Lung (tissue), 12 donors: ENCODE data around the gene RPS4Y2. TPM values are rescaled to one million over a fixed set of nuclear protein-coding genes. Genes with fewer than 3 reads are reported as not detected.

Experiments used
- ATAC-seq: fragments of 200-7000 bp; cut with Tn5 transposase; one replicate; pipeline ENCODE4 v1.9.1; 2020; ENCODE audit warnings: moderate number of reproducible peaks; ENCODE audit not compliant: insufficient read depth, low FRiP score
- DNase-seq, 3 donors: peaks; one replicate each; pipeline ENCODE4 v3.0.0-alpha.2; 2013 to 2017
- H3K27ac ChIP-seq, 2 donors: one replicate each; pipeline ENCODE4 v1.5.1; 2013; ENCODE audit warnings: mild to moderate bottlenecking in 2 of 2, moderate library complexity in 2 of 2, control low read depth in 1 of 2, inconsistent platforms in 1 of 2, low read depth in 1 of 2, low read length in 1 of 2
- H3K27me3 ChIP-seq, 3 donors: one replicate each; pipeline ENCODE4 v1.5.1; 2013; ENCODE audit warnings: low read length in 2 of 3; ENCODE audit not compliant: control insufficient read depth in 3 of 3, insufficient read depth in 3 of 3
- H3K36me3 ChIP-seq, 4 donors: one replicate each; pipeline ENCODE4 v1.5.1; 2013; ENCODE audit warnings: low read length in 4 of 4, mild to moderate bottlenecking in 1 of 4, moderate library complexity in 1 of 4; ENCODE audit not compliant: control insufficient read depth in 4 of 4, insufficient read depth in 4 of 4
- H3K4me1 ChIP-seq, 5 donors: one replicate each; pipeline ENCODE4 v1.5.1; 2013; ENCODE audit warnings: low read length in 5 of 5, mild to moderate bottlenecking in 2 of 5, moderate library complexity in 1 of 5; ENCODE audit not compliant: control insufficient read depth in 5 of 5, insufficient read depth in 5 of 5
- H3K4me3 ChIP-seq: one replicate; pipeline ENCODE4 v1.5.1; 2013; ENCODE audit warnings: mild to moderate bottlenecking, control low read depth, moderate library complexity
- H3K9ac ChIP-seq, 2 donors: one replicate each; pipeline ENCODE4 v1.5.1; 2013; ENCODE audit warnings: low read length in 2 of 2, control low read depth in 1 of 2; ENCODE audit not compliant: insufficient read depth in 1 of 2
- H3K9me3 ChIP-seq, 4 donors: one replicate each; pipeline ENCODE4 v1.5.1; 2013; ENCODE audit warnings: low read length in 3 of 4, mild to moderate bottlenecking in 1 of 4, moderate library complexity in 1 of 4; ENCODE audit not compliant: control insufficient read depth in 4 of 4, insufficient read depth in 3 of 4
- WGBS, 2 donors: extraction: QIAGEN DNeasy Blood & Tissue Kit; methylation state at CpG; one replicate each; pipeline ENCODE4 v1.1.7; 2013; 5-methylcytosine and 5-hydroxymethylcytosine counted together
- polyA plus RNA-seq, 2 donors: library from polyadenylated mRNA; stranded (reverse); fragments of 200-250 nt; gene quantifications; one replicate each; pipeline ENCODE4 v1.2.1, GENCODE V29; 2013
- total RNA-seq, 2 donors: library from RNA; depleted of rRNA in 1 of 2; stranded (reverse); fragments of >200 nt in 1 of 2; gene quantifications; one replicate each; pipeline ENCODE4 v1.2.1, GENCODE V29; 2014 to 2021
- TF ChIP-seq, protein P1 (sequence below): IDR thresholded peaks from 2 replicates; pipeline ENCODE4 v1.5.1; 2012; ENCODE audit warnings: mild to moderate bottlenecking; ENCODE audit errors: control extremely low read depth, extremely low read depth
- donor health status: control.
- donor health status: control.
- donor health status: Bipolar disorder and iron deficiency.
- donor health status: healthy.
- donor health status: DM: yes; HTN: yes; CAD: no.

RPS4Y2 gene
- total and polyA plus RNA-seq, 4 donors: not detected

- no peak for DNase-seq
- H3K9me3 ChIP-seq: no peaks in the 10 kb centered on the region
- H3K9ac ChIP-seq: no peak overlapping the region
- H3K4me1 ChIP-seq: no peaks in the 10 kb centered on the region
- no peak for ATAC-seq
- TF ChIP-seq, protein P1, sequence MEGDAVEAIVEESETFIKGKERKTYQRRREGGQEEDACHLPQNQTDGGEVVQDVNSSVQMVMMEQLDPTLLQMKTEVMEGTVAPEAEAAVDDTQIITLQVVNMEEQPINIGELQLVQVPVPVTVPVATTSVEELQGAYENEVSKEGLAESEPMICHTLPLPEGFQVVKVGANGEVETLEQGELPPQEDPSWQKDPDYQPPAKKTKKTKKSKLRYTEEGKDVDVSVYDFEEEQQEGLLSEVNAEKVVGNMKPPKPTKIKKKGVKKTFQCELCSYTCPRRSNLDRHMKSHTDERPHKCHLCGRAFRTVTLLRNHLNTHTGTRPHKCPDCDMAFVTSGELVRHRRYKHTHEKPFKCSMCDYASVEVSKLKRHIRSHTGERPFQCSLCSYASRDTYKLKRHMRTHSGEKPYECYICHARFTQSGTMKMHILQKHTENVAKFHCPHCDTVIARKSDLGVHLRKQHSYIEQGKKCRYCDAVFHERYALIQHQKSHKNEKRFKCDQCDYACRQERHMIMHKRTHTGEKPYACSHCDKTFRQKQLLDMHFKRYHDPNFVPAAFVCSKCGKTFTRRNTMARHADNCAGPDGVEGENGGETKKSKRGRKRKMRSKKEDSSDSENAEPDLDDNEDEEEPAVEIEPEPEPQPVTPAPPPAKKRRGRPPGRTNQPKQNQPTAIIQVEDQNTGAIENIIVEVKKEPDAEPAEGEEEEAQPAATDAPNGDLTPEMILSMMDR: no peak
- WGBS, 2 donors: 45% methylated on average over 2 of the region's 2 CpGs; no CpG with 5 or more reads in 1 of the 2 donors
- H3K36me3 ChIP-seq: no peaks in the 10 kb centered on the region
- no peak overlapping the region for H3K4me3 ChIP-seq
- H3K27ac ChIP-seq: no peak overlapping the region
- no peaks in the 10 kb centered on the region for H3K27me3 ChIP-seq
Observed at GRCh38 chrY:20746919-20747318, 9.0 kb upstream of the RPS4Y2 start.

GRCh38 chrY:20763869-20764268 lies 8.0 kb downstream of the RPS4Y2 start:
- WGBS, 2 donors: 16% methylated on average over 2 of the region's 2 CpGs; no CpG with 5 or more reads in 1 of the 2 donors

DNA sequence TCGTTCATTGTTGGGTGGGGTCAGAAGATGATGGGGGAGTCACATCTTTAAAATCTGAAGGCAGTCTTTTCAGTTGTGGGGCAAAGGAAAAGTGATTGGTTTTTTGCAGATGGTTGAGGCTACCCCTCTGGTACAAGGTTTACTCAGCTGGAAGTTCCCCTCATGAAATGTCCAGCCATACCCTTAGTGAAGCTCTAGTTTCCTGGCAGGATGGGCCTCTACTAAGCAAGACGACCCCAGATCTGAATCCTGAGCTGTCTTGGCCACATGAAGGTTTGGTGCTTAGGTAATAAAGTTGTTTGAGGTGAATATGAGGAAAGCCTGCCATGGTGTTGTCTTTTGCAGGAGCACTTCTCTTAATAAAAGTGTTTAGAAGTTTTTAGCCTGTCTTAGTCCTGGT lies 9.2 kb downstream of the RPS4Y2 start:
- TF ChIP-seq, protein P1: no peak
- H3K27me3 ChIP-seq: no peaks in the 10 kb centered on the region
- H3K4me3 ChIP-seq: no peak overlapping the region
- ATAC-seq (no peak), DNase-seq (no peak)
- H3K27ac ChIP-seq: no peak overlapping the region
- no peaks in the 10 kb centered on the region for H3K4me1 ChIP-seq
- H3K36me3 ChIP-seq: no peaks in the 10 kb centered on the region
- no peak overlapping the region for H3K9ac ChIP-seq
- H3K9me3 ChIP-seq: no peaks in the 10 kb centered on the region
- 62% methylated on average over 2 of the region's 2 CpGs; no CpG with 5 or more reads in 1 of the 2 donors for WGBS, 2 donors

More at GRCh38 chrY:20763869-20764268, 8.0 kb downstream of the RPS4Y2 start:
- TF ChIP-seq, protein P1: no peak
- Histone ChIP-seq H3K9ac (no peak overlapping the region), H3K4me1 (no peaks in the 10 kb centered on the region), H3K27me3 (no peaks in the 10 kb centered on the region), H3K27ac (no peak overlapping the region), H3K36me3 (no peaks in the 10 kb centered on the region), H3K9me3 (no peaks in the 10 kb centered on the region), H3K4me3 (no peak overlapping the region)
- ATAC-seq: no peak
- DNase-seq: no peak

- no peaks in the 10 kb centered on the region for H3K36me3 ChIP-seq
- TF ChIP-seq, protein P1: no peak
- ATAC-seq (no peak), DNase-seq (no peak)
- no peak overlapping the region for H3K27ac ChIP-seq
- H3K9ac ChIP-seq: no peak overlapping the region
- no peaks in the 10 kb centered on the region for H3K9me3 ChIP-seq
- H3K27me3 ChIP-seq: no peaks in the 10 kb centered on the region
- H3K4me3 ChIP-seq: no peak overlapping the region
- no peaks in the 10 kb centered on the region for H3K4me1 ChIP-seq
- 50% methylated on average over 3 of the region's 3 CpGs; no CpG with 5 or more reads in 1 of the 2 donors for whole genome bisulfite sequencing, 2 donors
Observed at GRCh38 chrY:20770755-20771154, 14.8 kb downstream of the RPS4Y2 start.
